Measurements from ENCODE around the gene ADA.
"Not testable (repeated sequence)": the region's sequence is repeated elsewhere in the genome, so short reads cannot be mapped to it uniquely, and the experiment has no call there.

Gene ADA

DNA sequence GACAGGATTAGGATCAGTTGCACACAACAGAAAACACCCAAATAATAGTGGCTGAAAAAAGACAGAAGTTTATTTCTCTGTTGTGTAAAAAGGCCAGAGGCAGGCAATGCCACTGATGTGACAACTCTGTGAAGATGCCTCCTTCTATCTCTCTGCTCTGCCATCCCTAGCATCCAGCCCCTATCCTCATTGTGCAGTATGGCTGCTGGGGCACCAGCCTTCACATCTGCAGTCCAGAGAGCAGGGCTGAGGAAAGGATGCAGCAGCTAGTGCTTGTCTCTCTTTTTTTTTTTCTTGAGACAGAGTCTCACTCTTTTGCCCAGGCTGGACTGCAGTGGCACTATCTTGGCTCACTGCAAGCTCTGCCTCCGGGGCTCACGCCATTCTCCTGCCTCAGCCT is 6.4 kb upstream of the ADA start:
- 88 to 95% methylated on average over 2 of the region's 2 CpGs for WGBS, 2 experiments
- Histone ChIP-seq H3K9me3 (ENCODE audit: control insufficient read depth, low read length) (no peaks in the 10 kb centered on the region), H3K27ac (ENCODE audit: insufficient read depth, low read depth, low read length, poor library complexity, severe bottlenecking) (no peak overlapping the region), H3K4me1 (ENCODE audit: control insufficient read depth, insufficient read depth, low read length) (peaks cover 5% of the 10 kb centered on the region), H3K36me3 (ENCODE audit: control insufficient read depth, insufficient read depth, low read length) (no peaks in the 10 kb centered on the region), H3K4me3 (ENCODE audit: insufficient read depth, low read depth, low read length) (no peak overlapping the region), H3K27me3 (ENCODE audit: control insufficient read depth, insufficient read depth, low read length, poor library complexity, severe bottlenecking) (peaks cover 6% of the 10 kb centered on the region)

DNA sequence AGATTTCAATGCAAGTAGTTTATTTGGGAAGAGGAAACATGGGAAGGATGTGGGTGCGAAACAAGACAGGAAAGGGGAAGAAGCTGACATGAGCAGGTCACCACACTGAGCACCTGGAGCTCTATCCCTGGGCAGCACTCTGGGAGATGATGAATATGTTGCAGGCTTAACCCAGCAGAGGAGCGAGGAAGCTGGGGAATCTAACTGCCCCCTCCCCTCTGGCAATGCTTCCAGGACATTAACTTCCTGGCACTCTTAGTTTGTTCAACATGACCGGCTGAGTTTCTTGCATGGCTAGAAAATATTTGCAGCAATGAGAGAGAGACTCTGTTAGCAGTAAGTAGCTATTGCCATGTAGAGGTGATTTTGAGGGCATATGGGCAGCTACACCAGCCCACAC is 4.9 kb upstream of the ADA start:
- Histone ChIP-seq H3K4me1 (ENCODE audit: control insufficient read depth, insufficient read depth, low read length) (peaks cover 5% of the 10 kb centered on the region), H3K27ac (ENCODE audit: insufficient read depth, low read depth, low read length, poor library complexity, severe bottlenecking) (no peak overlapping the region), H3K27me3 (ENCODE audit: control insufficient read depth, insufficient read depth, low read length, poor library complexity, severe bottlenecking) (peaks cover 18% of the 10 kb centered on the region), H3K4me3 (ENCODE audit: insufficient read depth, low read depth, low read length) (no peak overlapping the region), H3K36me3 (ENCODE audit: control insufficient read depth, insufficient read depth, low read length) (no peaks in the 10 kb centered on the region), H3K9me3 (ENCODE audit: control insufficient read depth, low read length) (no peaks in the 10 kb centered on the region)
- 41 to 73% methylated on average over 3 of the region's 3 CpGs for WGBS, 2 experiments

DNA sequence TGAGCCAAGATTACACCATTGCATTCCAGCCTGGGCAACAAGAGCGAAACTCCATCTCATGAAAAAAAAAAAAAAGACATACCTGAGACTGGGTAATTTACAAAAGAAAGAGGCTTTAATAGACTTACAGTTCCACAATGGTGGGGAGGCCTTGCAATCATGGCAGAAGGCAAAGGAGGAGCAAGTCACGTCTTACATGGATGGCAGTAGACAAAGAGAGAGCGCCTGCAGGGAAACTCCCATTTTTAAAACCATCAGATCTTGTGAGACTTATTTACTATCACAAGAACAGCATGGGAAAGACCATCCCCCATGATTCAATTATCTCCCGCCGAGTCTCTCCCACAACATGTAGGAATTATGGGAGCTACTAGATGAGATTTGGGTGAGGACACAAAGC is 2.7 kb upstream of the ADA start:
- not testable (repeated sequence) for H3K36me3 ChIP-seq (ENCODE audit: control insufficient read depth, insufficient read depth, low read length); H3K4me3 ChIP-seq (ENCODE audit: insufficient read depth, low read depth, low read length); H3K9me3 ChIP-seq (ENCODE audit: control insufficient read depth, low read length); H3K4me1 ChIP-seq (ENCODE audit: control insufficient read depth, insufficient read depth, low read length); H3K27ac ChIP-seq (ENCODE audit: insufficient read depth, low read depth, low read length, poor library complexity, severe bottlenecking)
- H3K27me3 ChIP-seq (ENCODE audit: control insufficient read depth, insufficient read depth, low read length, poor library complexity, severe bottlenecking) = peaks cover 25% of the 10 kb centered on the region
- WGBS, 2 experiments = 88 to 93% methylated on average over 5 of the region's 5 CpGs

DNA sequence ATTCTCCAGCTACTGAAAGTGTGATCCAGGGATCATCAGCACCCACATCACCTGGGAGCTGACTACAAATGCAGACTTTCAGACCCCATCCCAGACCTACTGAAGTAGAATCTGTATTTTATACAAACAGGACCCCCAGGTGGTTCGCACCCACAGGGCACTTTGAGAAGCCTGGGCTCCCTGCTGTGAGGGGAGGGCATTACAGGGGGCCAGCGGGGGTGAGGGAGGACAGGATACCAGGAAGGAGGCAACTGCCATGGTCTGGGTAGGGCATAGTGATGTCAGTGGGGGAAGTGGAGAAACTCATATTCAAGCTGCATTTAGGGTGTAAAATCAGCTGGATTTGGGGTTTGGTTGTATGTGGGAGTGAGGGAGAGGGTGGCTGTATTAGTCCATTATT is 2.0 kb upstream of the ADA start:
- H3K9me3 ChIP-seq (ENCODE audit: control insufficient read depth, low read length) = no peaks in the 10 kb centered on the region
- H3K27me3 ChIP-seq (ENCODE audit: control insufficient read depth, insufficient read depth, low read length, poor library complexity, severe bottlenecking) = peaks cover 25% of the 10 kb centered on the region
- H3K27ac ChIP-seq (ENCODE audit: insufficient read depth, low read depth, low read length, poor library complexity, severe bottlenecking) = no peak overlapping the region
- WGBS, 2 experiments = 85% methylated on average over 2 of the region's 2 CpGs
- H3K36me3 ChIP-seq (ENCODE audit: control insufficient read depth, insufficient read depth, low read length) = no peaks in the 10 kb centered on the region
- no peak overlapping the region for H3K4me3 ChIP-seq (ENCODE audit: insufficient read depth, low read depth, low read length)
- peaks cover 5% of the 10 kb centered on the region for H3K4me1 ChIP-seq (ENCODE audit: control insufficient read depth, insufficient read depth, low read length)

DNA sequence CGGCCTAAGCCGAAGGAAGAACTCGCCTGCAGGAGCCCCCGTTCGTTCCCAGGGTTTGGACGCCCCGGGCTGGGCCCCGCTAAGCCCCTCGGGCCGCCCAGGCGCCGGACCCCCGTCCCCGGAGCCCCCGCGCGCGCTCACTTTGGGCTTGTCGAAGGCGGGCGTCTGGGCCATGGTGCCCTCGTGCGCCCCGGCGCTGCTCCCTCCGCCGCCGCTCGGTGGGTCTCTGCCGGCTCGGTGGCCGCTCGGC is 140 bp downstream of the ADA start:
- Histone ChIP-seq H3K27me3 (ENCODE audit: control insufficient read depth, insufficient read depth, low read length, poor library complexity, severe bottlenecking) (peaks cover 25% of the 10 kb centered on the region), H3K4me1 (ENCODE audit: control insufficient read depth, insufficient read depth, low read length) (peaks cover 5% of the 10 kb centered on the region), H3K9me3 (ENCODE audit: control insufficient read depth, low read length) (no peaks in the 10 kb centered on the region), H3K4me3 (ENCODE audit: insufficient read depth, low read depth, low read length) (peak overlapping the region; percentile 66), H3K36me3 (ENCODE audit: control insufficient read depth, insufficient read depth, low read length) (no peaks in the 10 kb centered on the region), H3K27ac (ENCODE audit: insufficient read depth, low read depth, low read length, poor library complexity, severe bottlenecking) (no peak overlapping the region)
- 0 to 1% methylated on average over 33 of the region's 33 CpGs for WGBS, 2 experiments

DNA sequence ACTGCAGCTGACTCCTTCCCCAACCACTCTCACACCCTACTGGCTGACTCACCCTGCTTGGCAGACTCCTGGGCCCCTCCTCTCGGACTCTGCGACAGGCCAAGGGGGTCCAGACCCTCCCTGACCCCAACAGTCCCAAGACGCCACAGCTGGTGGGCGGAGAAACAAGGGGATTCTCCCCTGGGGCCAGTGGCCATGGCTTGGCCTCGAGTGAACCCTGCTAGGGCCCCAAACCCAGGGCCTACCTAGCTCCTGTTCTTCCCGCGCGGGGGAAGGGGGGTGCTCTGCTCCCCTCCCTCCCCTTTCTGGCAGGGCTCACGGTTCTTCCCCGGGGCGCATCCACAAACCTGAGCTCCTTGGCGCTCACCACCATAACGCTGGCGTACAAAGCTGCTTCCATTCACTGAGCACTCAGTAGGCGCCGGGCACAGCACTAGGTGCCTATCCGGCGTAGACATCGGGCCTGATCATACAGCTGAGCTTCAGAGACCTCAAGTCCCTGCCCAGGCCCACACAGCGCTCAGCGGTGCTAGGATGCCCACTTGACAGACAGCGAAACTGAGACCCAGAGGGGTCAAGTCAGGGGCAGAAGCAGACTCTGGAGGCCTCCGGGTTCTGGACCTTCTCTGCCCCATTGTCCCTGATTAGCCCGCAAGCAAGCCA is 597 bp downstream of the ADA start:
- H3K27me3 ChIP-seq (ENCODE audit: control insufficient read depth, insufficient read depth, low read length, poor library complexity, severe bottlenecking) = peaks cover 25% of the 10 kb centered on the region
- 52 to 55% methylated on average over 24 of the region's 24 CpGs for WGBS, 2 experiments

DNA sequence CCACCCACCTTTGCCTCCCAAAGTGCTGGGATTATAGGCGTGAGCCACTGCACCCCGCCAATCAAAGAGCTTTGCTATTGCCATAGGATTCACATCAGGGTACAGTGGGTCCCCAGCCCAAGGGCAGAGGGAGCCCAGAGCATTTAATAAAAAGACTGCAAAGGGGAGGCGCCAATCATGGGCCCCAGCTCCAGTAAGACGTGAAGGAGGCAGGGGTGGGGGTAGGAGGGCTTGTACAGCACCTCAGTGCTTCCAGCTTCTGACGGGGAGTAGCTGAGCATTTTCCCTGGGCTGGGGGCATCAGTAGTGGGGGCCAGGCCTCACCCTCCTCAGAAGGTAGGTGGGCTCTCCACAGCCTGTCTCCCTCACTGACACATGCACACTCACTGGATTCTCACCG is 1.5 kb downstream of the ADA start:
- 82 to 85% methylated on average over 6 of the region's 6 CpGs for WGBS, 2 experiments

More for the DNA sequence above, 597 bp downstream of the ADA start:
- Histone ChIP-seq H3K27ac (ENCODE audit: insufficient read depth, low read depth, low read length, poor library complexity, severe bottlenecking) (no peak overlapping the region), H3K36me3 (ENCODE audit: control insufficient read depth, insufficient read depth, low read length) (no peaks in the 10 kb centered on the region), H3K4me1 (ENCODE audit: control insufficient read depth, insufficient read depth, low read length) (peaks cover 1% of the 10 kb centered on the region), H3K9me3 (ENCODE audit: control insufficient read depth, low read length) (no peaks in the 10 kb centered on the region), H3K4me3 (ENCODE audit: insufficient read depth, low read depth, low read length) (peak overlapping the region; percentile 66)

DNA sequence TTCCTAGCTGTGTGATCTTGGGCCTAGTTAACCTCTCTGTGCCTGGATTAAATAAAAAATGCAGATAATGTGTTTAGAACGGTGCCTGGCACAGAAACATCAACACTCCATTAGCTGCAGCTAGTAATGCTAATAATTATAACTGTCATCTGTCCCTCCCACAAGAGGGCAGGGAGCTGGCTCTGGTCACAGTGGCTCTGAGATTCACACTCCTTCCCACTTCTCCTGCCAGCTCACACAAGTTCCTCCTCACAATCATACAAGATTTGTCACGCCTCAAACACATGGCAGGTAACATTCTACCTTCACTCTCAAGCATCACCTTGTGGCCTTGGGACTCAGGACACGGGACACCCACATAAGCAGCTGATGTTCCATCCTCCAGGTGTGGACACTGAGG is 2.4 kb downstream of the ADA start:
- no peak overlapping the region for H3K4me3 ChIP-seq (ENCODE audit: insufficient read depth, low read depth, low read length)
- peaks cover 25% of the 10 kb centered on the region for H3K27me3 ChIP-seq (ENCODE audit: control insufficient read depth, insufficient read depth, low read length, poor library complexity, severe bottlenecking)
- H3K27ac ChIP-seq (ENCODE audit: insufficient read depth, low read depth, low read length, poor library complexity, severe bottlenecking) = no peak overlapping the region
- WGBS, 2 experiments = 90% methylated on average over 3 of the region's 3 CpGs
- no peaks in the 10 kb centered on the region for H3K9me3 ChIP-seq (ENCODE audit: control insufficient read depth, low read length)
- H3K36me3 ChIP-seq (ENCODE audit: control insufficient read depth, insufficient read depth, low read length) = no peaks in the 10 kb centered on the region
- H3K4me1 ChIP-seq (ENCODE audit: control insufficient read depth, insufficient read depth, low read length) = peaks cover 11% of the 10 kb centered on the region

More for the DNA sequence above, 1.5 kb downstream of the ADA start:
- H3K36me3 ChIP-seq (ENCODE audit: control insufficient read depth, insufficient read depth, low read length) = no peaks in the 10 kb centered on the region
- H3K4me1 ChIP-seq (ENCODE audit: control insufficient read depth, insufficient read depth, low read length) = peaks cover 3% of the 10 kb centered on the region
- peaks cover 25% of the 10 kb centered on the region for H3K27me3 ChIP-seq (ENCODE audit: control insufficient read depth, insufficient read depth, low read length, poor library complexity, severe bottlenecking)
- H3K4me3 ChIP-seq (ENCODE audit: insufficient read depth, low read depth, low read length) = no peak overlapping the region
- no peaks in the 10 kb centered on the region for H3K9me3 ChIP-seq (ENCODE audit: control insufficient read depth, low read length)
- H3K27ac ChIP-seq (ENCODE audit: insufficient read depth, low read depth, low read length, poor library complexity, severe bottlenecking) = no peak overlapping the region

DNA sequence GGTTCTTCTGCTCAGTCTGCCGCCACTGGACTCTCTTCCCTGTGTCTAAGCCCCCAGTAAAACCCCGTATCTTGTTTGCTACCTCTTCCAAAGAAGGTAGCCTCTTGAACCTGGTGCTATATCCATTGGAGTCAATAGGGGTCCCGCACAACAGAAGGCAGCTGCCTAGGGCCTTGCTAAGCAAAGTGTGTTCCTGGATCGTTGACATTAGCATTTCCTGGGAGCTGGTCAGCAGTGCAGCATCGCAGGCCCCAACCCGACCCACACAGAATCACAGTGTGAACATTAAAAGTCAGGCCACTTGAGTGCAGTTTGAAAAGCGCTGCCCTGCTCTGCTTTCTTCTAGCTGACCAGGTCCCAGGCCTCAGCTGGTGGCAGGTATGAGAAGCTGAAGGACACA is 2.9 kb downstream of the ADA start:
- Histone ChIP-seq H3K27me3 (ENCODE audit: control insufficient read depth, insufficient read depth, low read length, poor library complexity, severe bottlenecking) (peaks cover 25% of the 10 kb centered on the region), H3K9me3 (ENCODE audit: control insufficient read depth, low read length) (no peaks in the 10 kb centered on the region), H3K27ac (ENCODE audit: insufficient read depth, low read depth, low read length, poor library complexity, severe bottlenecking) (no peak overlapping the region), H3K4me3 (ENCODE audit: insufficient read depth, low read depth, low read length) (no peak overlapping the region), H3K4me1 (ENCODE audit: control insufficient read depth, insufficient read depth, low read length) (peaks cover 15% of the 10 kb centered on the region), H3K36me3 (ENCODE audit: control insufficient read depth, insufficient read depth, low read length) (no peaks in the 10 kb centered on the region)
- WGBS, 2 experiments = 68 to 75% methylated on average over 7 of the region's 7 CpGs

DNA sequence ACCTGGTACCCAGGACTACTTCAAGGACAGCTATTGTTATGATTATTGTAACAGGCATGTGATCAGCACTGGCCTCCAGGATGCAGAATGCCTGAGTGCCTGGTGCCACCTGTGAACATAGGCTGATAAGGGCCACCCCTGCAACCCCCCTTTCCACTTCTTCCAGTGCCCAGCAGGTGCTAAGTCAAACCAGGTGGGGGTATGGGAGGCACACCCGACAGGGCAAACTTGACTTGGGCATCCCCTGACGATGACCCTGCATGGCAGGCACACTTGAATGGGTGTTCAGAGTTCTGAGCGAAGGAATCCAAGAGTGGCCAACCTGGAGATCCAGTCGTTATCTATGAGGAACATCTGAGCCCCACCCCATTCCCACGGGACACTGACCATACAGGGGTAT is 3.4 kb downstream of the ADA start:
- H3K4me3 ChIP-seq (ENCODE audit: insufficient read depth, low read depth, low read length) = no peak overlapping the region
- WGBS, 2 experiments = 91 to 92% methylated on average over 5 of the region's 5 CpGs
- H3K27me3 ChIP-seq (ENCODE audit: control insufficient read depth, insufficient read depth, low read length, poor library complexity, severe bottlenecking) = peaks cover 21% of the 10 kb centered on the region
- no peaks in the 10 kb centered on the region for H3K9me3 ChIP-seq (ENCODE audit: control insufficient read depth, low read length)
- H3K27ac ChIP-seq (ENCODE audit: insufficient read depth, low read depth, low read length, poor library complexity, severe bottlenecking) = no peak overlapping the region
- peaks cover 20% of the 10 kb centered on the region for H3K4me1 ChIP-seq (ENCODE audit: control insufficient read depth, insufficient read depth, low read length)
- no peaks in the 10 kb centered on the region for H3K36me3 ChIP-seq (ENCODE audit: control insufficient read depth, insufficient read depth, low read length)
